ENCODE results near the gene ADAM30. TPM values are rescaled to one million over a fixed set of nuclear protein-coding genes. Genes with fewer than 3 reads are reported as not detected.

Gene ADAM30
- total and polyA plus RNA-seq, 10 donors = not detected

GRCh38 chr1:119874186-119874585, 22.1 kb downstream of the ADAM30 start:
- Histone ChIP-seq H3K4me3 (no peak overlapping the region), H3K36me3 (no peaks in the 10 kb centered on the region), H3K27me3 (replicated peaks in 1 of 7) (peaks cover 0 to 28% (median 0%) of the 10 kb centered on the region in 7 donors), H3K27ac (no peak overlapping the region), H3K9me3 (peaks cover 0 to 3% (median 0%) of the 10 kb centered on the region in 8 donors), H3K4me1 (peaks cover 0 to 5% (median 2%) of the 10 kb centered on the region in 6 donors)
- DNase-seq = no peak
- WGBS, 5 donors = 68 to 89% (median 85%) methylated on average over 2 of the region's 2 CpGs
- intact Hi-C loops (cut with DNase I; ENCODE audit: low total_unique reads) = no loop called here
- TF ChIP-seq CTCF (IDR thresholded peaks at IDR 0.05 in 8 of 11, conservative IDR thresholded peaks at IDR 0.05 in 3 of 11) (no peak), POLR2A (IDR thresholded peaks at IDR 0.05) (no peak), POLR2AphosphoS5 (IDR thresholded peaks at IDR 0.05) (no peak)

- Histone ChIP-seq H3K27ac (no peak overlapping the region), H3K9me3 (peaks cover 0 to 3% (median 0%) of the 10 kb centered on the region in 8 donors), H3K36me3 (no peaks in the 10 kb centered on the region), H3K27me3 (replicated peaks in 1 of 7) (peaks cover 0 to 27% (median 0%) of the 10 kb centered on the region in 7 donors), H3K4me1 (peaks cover 0 to 5% (median 2%) of the 10 kb centered on the region in 6 donors), H3K4me3 (no peak overlapping the region)
- TF ChIP-seq CTCF (IDR thresholded peaks at IDR 0.05 in 8 of 11, conservative IDR thresholded peaks at IDR 0.05 in 3 of 11) = no peak
- TF ChIP-seq POLR2A (IDR thresholded peaks at IDR 0.05) = no peak
- TF ChIP-seq POLR2AphosphoS5 (IDR thresholded peaks at IDR 0.05) = no peak
- intact Hi-C loops (cut with DNase I; ENCODE audit: low total_unique reads) = no loop called here
- 64 to 81% (median 75%) methylated on average over 4 of the region's 4 CpGs for WGBS, 5 donors
- no peak for DNase-seq
Measured at GRCh38 chr1:119873135-119874015, 22.9 kb downstream of the ADAM30 start.

- Histone ChIP-seq H3K36me3 (no peaks in the 10 kb centered on the region), H3K4me3 (no peak overlapping the region), H3K4me1 (peaks cover 0 to 5% (median 2%) of the 10 kb centered on the region in 6 donors), H3K9me3 (peaks cover 0 to 3% (median 0%) of the 10 kb centered on the region in 8 donors), H3K27me3 (replicated peaks in 1 of 7) (peaks cover 0 to 21% (median 0%) of the 10 kb centered on the region in 7 donors), H3K27ac (no peak overlapping the region)
- no peak for TF ChIP-seq POLR2AphosphoS5 (IDR thresholded peaks at IDR 0.05)
- TF ChIP-seq POLR2A (IDR thresholded peaks at IDR 0.05) = no peak
- TF ChIP-seq CTCF (IDR thresholded peaks at IDR 0.05 in 8 of 11, conservative IDR thresholded peaks at IDR 0.05 in 3 of 11) = no peak
- WGBS, 5 donors = 80 to 91% (median 84%) methylated on average over 4 of the region's 4 CpGs
- DNase-seq = no peak
- intact Hi-C loops (cut with DNase I; ENCODE audit: low total_unique reads) = no loop called here
Measured at GRCh38 chr1:119871881-119872280, 24.4 kb downstream of the ADAM30 start.

GRCh38 chr1:119870917-119871596, 25.3 kb downstream of the ADAM30 start:
- H3K4me3 ChIP-seq = peak overlapping the region in 1 of 8 donors; percentile 19
- H3K27ac ChIP-seq = no peak overlapping the region
- H3K9me3 ChIP-seq = peaks cover 0 to 3% (median 0%) of the 10 kb centered on the region in 8 donors

More at GRCh38 chr1:119870917-119871596, 25.3 kb downstream of the ADAM30 start:
- intact Hi-C loops (cut with DNase I; ENCODE audit: low total_unique reads) = no loop called here
- Histone ChIP-seq H3K4me1 (peaks cover 0 to 5% (median 2%) of the 10 kb centered on the region in 6 donors), H3K27me3 (replicated peaks in 1 of 7) (peaks cover 0 to 21% (median 0%) of the 10 kb centered on the region in 7 donors), H3K36me3 (no peaks in the 10 kb centered on the region)
- WGBS, 5 donors = 44 to 54% (median 47%) methylated on average over 18 to 20 of the region's 20 CpGs
- DNase-seq = peak; percentile 86
- TF ChIP-seq POLR2AphosphoS5 (IDR thresholded peaks at IDR 0.05) (no peak), POLR2A (IDR thresholded peaks at IDR 0.05) (no peak), CTCF (IDR thresholded peaks at IDR 0.05 in 8 of 11, conservative IDR thresholded peaks at IDR 0.05 in 3 of 11) (peak; percentile 52 to 90 (median 84))

Data from spleen (tissue), 11 donors.